Trophoblast cell (in vitro differentiated cells and primary cell): Measurements from ENCODE around the gene TRMT10B. TPM values are rescaled to one million over a fixed set of nuclear protein-coding genes. Genes with fewer than 3 reads are reported as not detected.

Experiments
- DNase-seq, 2 donors: peaks; one replicate each; pipeline ENCODE4 v3.0.0-alpha.2; 2016
- H2AFZ ChIP-seq: 2 replicates; pipeline ENCODE4 v1.6.1; 2013; ENCODE audit warnings: low read length, moderate library complexity, mild to moderate bottlenecking; ENCODE audit not compliant: insufficient read depth, poor library complexity
- H2AK5ac ChIP-seq: 2 replicates; pipeline ENCODE4 v1.6.1; 2013; ENCODE audit warnings: mild to moderate bottlenecking, low read length
- H2BK120ac ChIP-seq: 2 replicates; pipeline ENCODE4 v1.6.1; 2013; ENCODE audit warnings: low read length, mild to moderate bottlenecking, moderate library complexity; ENCODE audit not compliant: insufficient read depth, poor library complexity
- H2BK12ac ChIP-seq: 2 replicates; pipeline ENCODE4 v1.6.1; 2013; ENCODE audit warnings: mild to moderate bottlenecking, low read length, moderate library complexity
- H2BK5ac ChIP-seq: 2 replicates; pipeline ENCODE4 v1.6.1; 2013; ENCODE audit warnings: low read length, low read depth, moderate library complexity, mild to moderate bottlenecking; ENCODE audit not compliant: poor library complexity
- H3K14ac ChIP-seq: 2 replicates; pipeline ENCODE4 v1.6.1; 2013; ENCODE audit warnings: mild to moderate bottlenecking, low read length
- H3K18ac ChIP-seq: 2 replicates; pipeline ENCODE4 v1.6.1; 2013; ENCODE audit warnings: mild to moderate bottlenecking, low read length
- H3K23ac ChIP-seq: 2 replicates; pipeline ENCODE4 v1.6.1; 2013; ENCODE audit warnings: low read length
- H3K27ac ChIP-seq: 2 replicates; pipeline ENCODE4 v1.5.1; 2013; ENCODE audit warnings: low read depth, mild to moderate bottlenecking, inconsistent platforms, low read length, moderate library complexity
- H3K27me3 ChIP-seq: 2 replicates; pipeline ENCODE4 v1.6.1; 2013; ENCODE audit warnings: inconsistent platforms, mild to moderate bottlenecking, low read length, moderate library complexity; ENCODE audit not compliant: insufficient read depth
- H3K36me3 ChIP-seq, 2 experiments: 1 replicate in 1 of 2; 2 replicates in 1 of 2; pipeline ENCODE4 v1.6.1; 2013; ENCODE audit warnings: low read length in 2 of 2, mild to moderate bottlenecking in 2 of 2, moderate library complexity in 1 of 2; ENCODE audit not compliant: insufficient read depth in 2 of 2, control insufficient read depth in 1 of 2
- H3K4ac ChIP-seq: 2 replicates; pipeline ENCODE4 v1.6.1; 2013; ENCODE audit warnings: low read depth, mild to moderate bottlenecking, low read length, moderate library complexity
- H3K4me1 ChIP-seq, 2 experiments: 1 replicate in 1 of 2; 2 replicates in 1 of 2; pipeline ENCODE4 v1.6.1; 2013; ENCODE audit warnings: low read length in 2 of 2, mild to moderate bottlenecking in 2 of 2, moderate library complexity in 1 of 2; ENCODE audit not compliant: insufficient read depth in 2 of 2, control insufficient read depth in 1 of 2
- H3K4me2 ChIP-seq: 2 replicates; pipeline ENCODE4 v1.6.1; 2013; ENCODE audit warnings: inconsistent platforms, mild to moderate bottlenecking, low read length, moderate library complexity
- H3K4me3 ChIP-seq: 2 replicates; pipeline ENCODE4 v1.5.1; 2013; ENCODE audit warnings: mild to moderate bottlenecking, low read depth, low read length, inconsistent platforms
- H3K79me1 ChIP-seq: one replicate; pipeline ENCODE4 v1.6.1; 2013; ENCODE audit warnings: low read length
- H3K79me2 ChIP-seq: 2 replicates; pipeline ENCODE4 v1.6.1; 2013; ENCODE audit warnings: low read length, mild to moderate bottlenecking; ENCODE audit not compliant: control insufficient read depth, insufficient read depth, poor library complexity
- H3K9ac ChIP-seq: 2 replicates; pipeline ENCODE4 v1.6.1; 2013; ENCODE audit warnings: mild to moderate bottlenecking, low read length
- H3K9me3 ChIP-seq: 2 replicates; pipeline ENCODE4 v1.6.1; 2013; ENCODE audit warnings: low read depth, mild to moderate bottlenecking, control low read depth, inconsistent platforms, low read length; ENCODE audit not compliant: insufficient read depth
- H4K12ac ChIP-seq: 2 replicates; pipeline ENCODE4 v1.6.1; 2013; ENCODE audit warnings: low read depth, mild to moderate bottlenecking, low read length, moderate library complexity
- H4K8ac ChIP-seq: 2 replicates; pipeline ENCODE4 v1.6.1; 2013; ENCODE audit warnings: low read depth, mild to moderate bottlenecking, low read length, moderate library complexity
- H4K91ac ChIP-seq: one replicate; pipeline ENCODE4 v1.6.1; 2013; ENCODE audit warnings: low read depth, mild to moderate bottlenecking, low read length, moderate library complexity
- WGBS: extraction: QIAGEN DNeasy Blood & Tissue Kit; methylation state at CpG from one replicate; pipeline ENCODE4 v1.1.7; 2013; ENCODE audit warnings: missing lambda C conversion rate; ENCODE audit not compliant: insufficient read length, insufficient coverage; ENCODE audit errors: extremely low coverage; 5-methylcytosine and 5-hydroxymethylcytosine counted together
- polyA plus RNA-seq: library from polyadenylated mRNA; stranded (reverse); fragments of 200-250 nt; gene quantifications from 2 replicates; pipeline ENCODE4 v1.2.3, GENCODE V29; 2013

Gene TRMT10B
- 3.2 and 3.6 TPM in 2 replicates for polyA plus RNA-seq

GRCh38 chr9:37753489-37754190 is at the start of gene TRMT10B:
TRMT10B (plus strand) TSS chr9:37753805; CDS start chr9:37761932, 8,127 bp downstream.
- peak within 1 kb of the TSS; percentile 84 for H3K4me3 ChIP-seq
- H3K14ac ChIP-seq: peak within 1 kb of the TSS; percentile 16
- peak within 1 kb of the TSS; percentile 100 for H3K4me2 ChIP-seq
- H3K18ac ChIP-seq: peak within 1 kb of the TSS; percentile 13
- no peak within 1 kb of the TSS for H2AK5ac ChIP-seq
- H2BK12ac ChIP-seq: no peak within 1 kb of the TSS
- peak within 1 kb of the TSS; percentile 69 for H2AFZ ChIP-seq
- peak within 1 kb of the TSS; percentile 92 for H4K12ac ChIP-seq
- H3K4ac ChIP-seq: peak within 1 kb of the TSS; percentile 8
- no peaks in the 10 kb centered on the region for H3K27me3 ChIP-seq
- H3K9ac ChIP-seq: peak within 1 kb of the TSS; percentile 88
- peak; percentile 39 to 74 for DNase-seq
- H3K23ac ChIP-seq: no peak within 1 kb of the TSS
- H3K36me3 ChIP-seq: peaks cover 2% of the 10 kb centered on the region in 2 experiments
- no CpG with 5 or more reads among the region's 40 CpGs for WGBS
- H4K91ac ChIP-seq: peak within 1 kb of the TSS; percentile 22
- no peaks in the 10 kb centered on the region for H3K9me3 ChIP-seq
- H2BK5ac ChIP-seq: no peak within 1 kb of the TSS
- H3K27ac ChIP-seq: no peak within 1 kb of the TSS
- no peak within 1 kb of the TSS for H2BK120ac ChIP-seq
- peak within 1 kb of the TSS; percentile 96 for H4K8ac ChIP-seq
- H3K79me2 ChIP-seq: peaks cover 4% of the 10 kb centered on the region
- H3K79me1 ChIP-seq: peaks cover 4% of the 10 kb centered on the region
- H3K4me1 ChIP-seq: peaks cover 0 to 8% of the 10 kb centered on the region in 2 experiments

- H2AK5ac ChIP-seq: no peak overlapping the region
- no peak overlapping the region for H2BK12ac ChIP-seq
- no peak overlapping the region for H3K23ac ChIP-seq
- H3K27me3 ChIP-seq: no peaks in the 10 kb centered on the region
- H2BK120ac ChIP-seq: no peak overlapping the region
- no peak overlapping the region for H3K4me2 ChIP-seq
- no peaks in the 10 kb centered on the region for H3K36me3 ChIP-seq
- H3K14ac ChIP-seq: no peak overlapping the region
- H3K18ac ChIP-seq: no peak overlapping the region
- no peak for DNase-seq
- H3K27ac ChIP-seq: no peak overlapping the region
- no peak overlapping the region for H3K4me3 ChIP-seq
- H2BK5ac ChIP-seq: no peak overlapping the region
- no peak overlapping the region for H3K9ac ChIP-seq
- H4K12ac ChIP-seq: no peak overlapping the region
- no peak overlapping the region for H4K8ac ChIP-seq
- no peak overlapping the region for H4K91ac ChIP-seq
- no peaks in the 10 kb centered on the region for H3K9me3 ChIP-seq
- H3K79me1 ChIP-seq: no peaks in the 10 kb centered on the region
- no peaks in the 10 kb centered on the region for H3K4me1 ChIP-seq
- WGBS: no CpG with 5 or more reads among the region's 3 CpGs
- no peaks in the 10 kb centered on the region for H3K79me2 ChIP-seq
- no peak overlapping the region for H2AFZ ChIP-seq
- H3K4ac ChIP-seq: no peak overlapping the region
These were observed 47.8 kb upstream of the TRMT10B start for GRCh38 chr9:37705787-37706186.

- Histone ChIP-seq H4K12ac (no peak overlapping the region), H3K27me3 (no peaks in the 10 kb centered on the region), H3K4me2 (no peak overlapping the region), H3K23ac (no peak overlapping the region), H3K18ac (no peak overlapping the region), H3K14ac (no peak overlapping the region), H3K79me1 (no peaks in the 10 kb centered on the region), H3K27ac (no peak overlapping the region), H3K9ac (no peak overlapping the region), H3K79me2 (no peaks in the 10 kb centered on the region), H4K91ac (no peak overlapping the region), H3K9me3 (no peaks in the 10 kb centered on the region), H2AFZ (no peak overlapping the region), H3K4me1 (no peaks in the 10 kb centered on the region), H2BK12ac (no peak overlapping the region), H2AK5ac (no peak overlapping the region), H2BK5ac (no peak overlapping the region), H3K4ac (no peak overlapping the region), H3K36me3 (no peaks in the 10 kb centered on the region), H3K4me3 (no peak overlapping the region), H4K8ac (no peak overlapping the region), H2BK120ac (no peak overlapping the region)
- no peak for DNase-seq
- WGBS: no CpG with 5 or more reads among the region's 3 CpGs
These were observed 47.3 kb upstream of the TRMT10B start for GRCh38 chr9:37706290-37706689.

GRCh38 chr9:37707748-37708147 is 45.9 kb upstream of the TRMT10B start:
- Histone ChIP-seq H2BK120ac (no peak overlapping the region), H2BK12ac (no peak overlapping the region), H2AK5ac (no peak overlapping the region), H3K79me2 (no peaks in the 10 kb centered on the region), H3K9ac (no peak overlapping the region), H4K91ac (no peak overlapping the region), H2BK5ac (no peak overlapping the region), H3K79me1 (no peaks in the 10 kb centered on the region), H3K14ac (no peak overlapping the region), H3K18ac (no peak overlapping the region), H3K27me3 (no peaks in the 10 kb centered on the region), H3K23ac (no peak overlapping the region), H3K4ac (no peak overlapping the region), H4K8ac (no peak overlapping the region), H3K4me3 (no peak overlapping the region), H3K9me3 (no peaks in the 10 kb centered on the region), H2AFZ (no peak overlapping the region), H4K12ac (no peak overlapping the region), H3K27ac (no peak overlapping the region), H3K4me2 (no peak overlapping the region), H3K36me3 (no peaks in the 10 kb centered on the region), H3K4me1 (no peaks in the 10 kb centered on the region)
- no peak for DNase-seq
- no CpG with 5 or more reads among the region's 4 CpGs for WGBS
